Breast epithelium (tissue), 3 donors: Measurements from ENCODE around the gene MELTF.

Source experiments
- POLR2A ChIP-seq: fragments of 450-650 bp; IDR thresholded peaks from one replicate; pipeline ENCODE4 v1.6.1; 2016; ENCODE audit warnings: antibody characterized with exemption, mild to moderate bottlenecking, moderate library complexity
- POLR2AphosphoS5 ChIP-seq, 3 donors: sonication (generic); formaldehyde crosslinking; IDR thresholded peaks; one replicate each; pipeline ENCODE4 v1.6.1; 2017; ENCODE audit warnings: antibody characterized with exemption in 3 of 3
- TF ChIP-seq, protein P1 (sequence below), 3 donors: fragments of 450-650 bp; IDR thresholded peaks; one replicate each; pipeline ENCODE4 v1.5.1; 2016 to 2017; ENCODE audit warnings: antibody characterized with exemption in 3 of 3, mild to moderate bottlenecking in 3 of 3, moderate library complexity in 3 of 3

DNA sequence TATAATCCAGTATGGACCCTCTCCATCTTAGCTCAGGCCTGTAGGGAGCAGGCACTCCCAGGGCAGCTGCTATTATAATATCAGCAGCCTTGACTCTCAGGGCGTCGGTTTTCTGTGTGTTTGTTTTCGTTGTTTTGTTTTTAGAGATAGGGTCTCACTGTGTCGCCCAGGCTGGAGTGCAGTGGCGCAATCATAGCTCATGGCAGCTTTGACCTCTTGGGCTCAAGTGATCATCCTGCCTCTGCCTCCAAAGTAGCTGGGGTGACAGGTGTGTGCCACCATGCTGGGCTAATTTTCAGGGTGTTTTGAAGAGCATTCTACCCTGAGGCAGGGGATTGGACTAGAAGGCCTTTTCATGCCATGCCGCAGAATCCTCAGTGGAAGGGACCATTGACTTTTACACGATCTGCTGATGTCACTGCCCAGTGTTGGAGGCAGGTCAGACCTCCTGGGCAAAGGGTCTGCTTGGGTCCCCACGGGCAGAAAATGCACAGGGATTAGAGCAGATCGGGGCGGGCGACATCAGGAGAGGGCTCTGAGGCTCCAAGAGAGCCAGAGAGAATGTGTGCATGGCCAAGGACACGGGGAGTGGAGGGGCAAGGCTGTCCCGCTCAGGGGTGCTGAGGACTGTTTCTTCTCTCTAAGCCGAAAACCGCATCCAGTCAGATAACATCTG, 7.8 kb downstream of the MELTF start:
- TF ChIP-seq, protein P1, sequence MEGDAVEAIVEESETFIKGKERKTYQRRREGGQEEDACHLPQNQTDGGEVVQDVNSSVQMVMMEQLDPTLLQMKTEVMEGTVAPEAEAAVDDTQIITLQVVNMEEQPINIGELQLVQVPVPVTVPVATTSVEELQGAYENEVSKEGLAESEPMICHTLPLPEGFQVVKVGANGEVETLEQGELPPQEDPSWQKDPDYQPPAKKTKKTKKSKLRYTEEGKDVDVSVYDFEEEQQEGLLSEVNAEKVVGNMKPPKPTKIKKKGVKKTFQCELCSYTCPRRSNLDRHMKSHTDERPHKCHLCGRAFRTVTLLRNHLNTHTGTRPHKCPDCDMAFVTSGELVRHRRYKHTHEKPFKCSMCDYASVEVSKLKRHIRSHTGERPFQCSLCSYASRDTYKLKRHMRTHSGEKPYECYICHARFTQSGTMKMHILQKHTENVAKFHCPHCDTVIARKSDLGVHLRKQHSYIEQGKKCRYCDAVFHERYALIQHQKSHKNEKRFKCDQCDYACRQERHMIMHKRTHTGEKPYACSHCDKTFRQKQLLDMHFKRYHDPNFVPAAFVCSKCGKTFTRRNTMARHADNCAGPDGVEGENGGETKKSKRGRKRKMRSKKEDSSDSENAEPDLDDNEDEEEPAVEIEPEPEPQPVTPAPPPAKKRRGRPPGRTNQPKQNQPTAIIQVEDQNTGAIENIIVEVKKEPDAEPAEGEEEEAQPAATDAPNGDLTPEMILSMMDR (IDR thresholded peaks at IDR 0.05), result no peak
- TF ChIP-seq POLR2AphosphoS5 (IDR thresholded peaks at IDR 0.05) (no peak), POLR2A (no peak)
